GM19025 (cell line): ENCODE results near the gene IL27RA.
A peak's percentile ranks its signal among the peaks of the same experiment; 100 is the strongest.

Source experiments
- ATAC-seq: cut with Tn5 transposase; IDR thresholded peaks from one replicate; pipeline ENCODE4 v1.9.1; 2021; ENCODE audit warnings: mild to moderate bottlenecking, low read depth, moderate library complexity; ENCODE audit not compliant: unreplicated experiment

IL27RA gene

GRCh38 chr19:14056741-14057356 lies 25.3 kb downstream of the IL27RA start:
- no peak for ATAC-seq

- no peak for ATAC-seq
These were observed 26.9 kb downstream of the IL27RA start for GRCh38 chr19:14058182-14059092.

DNA sequence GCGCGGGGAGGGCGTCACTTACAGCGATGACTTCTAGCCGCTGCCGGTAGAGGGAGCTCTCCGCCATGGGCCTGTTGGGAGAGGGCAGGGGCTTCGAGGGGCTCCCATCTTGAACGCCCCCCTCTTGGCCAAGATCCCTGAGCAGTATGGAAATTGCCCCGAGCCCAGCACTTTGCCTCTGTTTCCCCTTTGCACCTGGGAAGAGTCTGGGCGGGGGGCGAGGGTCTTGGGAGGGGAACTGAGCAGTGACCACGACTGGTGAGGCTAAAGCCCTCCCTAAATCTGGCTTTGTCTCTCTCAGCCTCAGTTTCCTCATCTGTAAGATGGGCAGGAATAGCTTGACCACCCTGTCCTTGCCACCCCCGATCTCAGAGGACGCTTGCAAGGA lies 27.5 kb downstream of the IL27RA start:
- no peak for ATAC-seq

- no peak for ATAC-seq
These were observed 28.1 kb downstream of the IL27RA start for GRCh38 chr19:14059652-14060155.

DNA sequence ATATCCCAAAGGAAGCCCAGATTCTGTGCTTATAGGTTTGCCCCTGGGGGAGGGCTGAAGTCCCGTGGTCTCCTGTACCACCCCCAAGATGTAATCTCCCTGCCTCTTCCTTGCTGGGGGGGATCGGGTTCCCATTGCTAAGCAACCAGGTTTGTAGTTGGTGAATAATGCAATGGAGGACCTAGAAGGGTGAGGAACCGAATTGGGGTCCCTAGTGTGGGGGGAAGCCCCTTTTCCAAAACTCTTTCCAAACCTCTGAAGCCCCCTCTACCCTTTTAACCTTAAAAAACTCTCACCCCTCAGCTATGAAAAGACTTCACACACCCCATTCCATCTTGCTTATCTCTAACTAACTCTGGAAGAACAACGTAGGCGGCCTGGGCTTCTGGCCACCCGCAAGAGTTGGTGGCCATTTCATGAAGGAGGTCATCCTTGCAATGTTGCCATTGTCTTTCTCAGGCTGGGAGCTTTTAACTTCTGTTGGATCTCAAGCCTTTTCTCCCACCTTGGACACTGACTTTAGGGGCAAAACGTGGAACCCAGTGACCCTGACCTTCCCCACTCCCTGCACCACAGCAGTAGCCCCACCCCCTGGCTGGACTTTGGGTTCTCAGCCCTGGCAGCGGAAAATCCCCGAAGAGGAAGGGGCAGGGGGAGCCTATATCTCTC lies 29.7 kb downstream of the IL27RA start:
- ATAC-seq, result no peak

GRCh38 chr19:14061751-14062557 lies 30.4 kb downstream of the IL27RA start, which contains the start of gene PALM3:
TSS of gene PALM3 (minus strand) at chr19:14062076. CDS start at chr19:14061980, 96 bp downstream.
- no peak for ATAC-seq

- no peak for ATAC-seq
These were observed 30.9 kb downstream of the IL27RA start for GRCh38 chr19:14062558-14062855.

DNA sequence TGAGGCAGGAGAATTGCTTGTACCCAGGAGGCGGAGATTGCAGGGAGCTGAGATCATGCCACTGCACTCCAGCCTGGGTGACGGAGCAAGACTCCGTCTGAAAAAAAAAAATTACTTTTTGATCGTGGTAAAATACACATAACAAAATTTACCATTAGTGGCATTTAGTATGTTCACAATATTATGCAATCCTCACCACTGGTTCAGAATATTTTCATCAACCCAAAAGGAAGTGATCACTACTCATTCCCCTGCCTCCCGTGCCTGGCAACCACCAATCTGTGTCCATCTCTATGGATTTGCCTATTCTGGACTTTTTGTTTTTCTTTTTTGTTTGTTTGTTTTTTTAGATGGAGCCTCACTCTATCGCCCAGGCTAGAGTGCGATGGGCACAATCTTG lies 31.5 kb downstream of the IL27RA start:
- ATAC-seq, result no peak

GRCh38 chr19:14066134-14066533 lies 34.6 kb downstream of the IL27RA start:
- ATAC-seq, result no peak

GRCh38 chr19:14070268-14071050 lies 38.9 kb downstream of the IL27RA start:
- ATAC-seq, result no peak

DNA sequence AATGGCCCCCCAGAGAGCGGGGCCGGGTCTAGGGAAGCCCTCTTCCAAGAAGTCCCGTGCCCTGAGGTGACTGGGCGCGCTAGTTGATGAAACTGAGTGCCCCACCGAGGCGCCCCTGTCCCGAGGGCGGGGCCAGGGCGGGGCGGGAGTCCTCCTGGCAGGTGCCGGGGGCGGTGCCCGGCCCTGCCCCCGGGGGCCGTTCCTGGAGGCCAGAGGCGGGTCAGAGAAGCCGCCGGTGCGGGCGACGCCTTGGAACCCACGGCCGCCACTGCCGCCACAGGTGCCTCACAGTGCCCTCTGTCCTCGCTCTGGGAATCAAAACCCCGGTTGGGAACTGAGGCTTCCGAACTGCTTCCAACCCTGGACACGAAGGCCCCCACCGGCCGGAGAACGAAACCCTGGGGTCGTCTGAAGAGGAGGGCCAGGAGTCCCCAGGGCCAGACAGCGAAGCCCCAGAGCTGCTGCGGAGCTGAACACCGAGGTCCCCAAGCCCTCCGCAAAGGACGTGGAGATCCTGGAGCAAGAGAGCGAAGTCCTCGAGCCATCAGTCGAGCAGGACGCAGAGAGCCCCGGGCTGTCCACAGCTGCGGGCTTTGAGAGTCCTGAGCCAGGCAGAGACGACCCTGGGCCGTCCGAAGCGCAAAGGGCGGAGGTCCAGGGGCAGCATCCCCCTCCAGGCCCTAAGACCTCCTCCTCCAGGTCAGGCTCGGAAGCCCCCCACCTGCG lies 41.1 kb downstream of the IL27RA start, which contains the start of gene MISP3:
Gene MISP3 (plus strand): TSS at position 252 of the 726 bp plus-strand sequence. CDS start 524 bp downstream, outside the sequence.
- ATAC-seq, result no peak

- ATAC-seq, result peak; percentile 44
These were observed 41.8 kb downstream of the IL27RA start for GRCh38 chr19:14073261-14073924.

- no peak for ATAC-seq
These were observed 42.6 kb downstream of the IL27RA start for GRCh38 chr19:14073925-14074838.

GRCh38 chr19:14078411-14078810 lies 46.8 kb downstream of the IL27RA start:
- no peak for ATAC-seq

GRCh38 chr19:14080887-14081796 lies 49.6 kb downstream of the IL27RA start:
- peak; percentile 85 for ATAC-seq
